Stimulated activated CD8-positive, alpha-beta memory T cell treated with anti-CD3 and anti-CD28 coated beads, Interleukin-4, amount 100 ng/mL, for 24 hours (primary cell): ENCODE results near the gene ST6GALNAC3.

Experiments
- DNase-seq: peaks from one replicate; pipeline ENCODE4 v3.0.0-alpha.2; 2020; ENCODE audit warnings: low read depth

The ST6GALNAC3 gene

GRCh38 chr1:76503736-76504135 is 429.2 kb downstream of the ST6GALNAC3 start:
- no peak for DNase-seq

- DNase-seq: no peak
Observed at GRCh38 chr1:76507376-76507775, 432.8 kb downstream of the ST6GALNAC3 start.

- no peak for DNase-seq
Observed at GRCh38 chr1:76508871-76509270, 434.3 kb downstream of the ST6GALNAC3 start.

GRCh38 chr1:76510672-76511557 is 436.4 kb downstream of the ST6GALNAC3 start:
- DNase-seq: no peak

- no peak for DNase-seq
Observed at GRCh38 chr1:76511558-76512179, 437.1 kb downstream of the ST6GALNAC3 start.

GRCh38 chr1:76530953-76531352 is 456.4 kb downstream of the ST6GALNAC3 start:
- no peak for DNase-seq

- DNase-seq: no peak
Observed at GRCh38 chr1:76541618-76542017, 467.1 kb downstream of the ST6GALNAC3 start.

GRCh38 chr1:76542359-76542758 is 467.8 kb downstream of the ST6GALNAC3 start:
- DNase-seq: no peak

- no peak for DNase-seq
Observed at GRCh38 chr1:76543495-76543894, 468.9 kb downstream of the ST6GALNAC3 start.

GRCh38 chr1:76546354-76546933 is 471.9 kb downstream of the ST6GALNAC3 start:
- DNase-seq: no peak

- no peak for DNase-seq
Observed at GRCh38 chr1:76547916-76548315, 473.4 kb downstream of the ST6GALNAC3 start.

- no peak for DNase-seq
Observed at GRCh38 chr1:76548513-76549100, 474.1 kb downstream of the ST6GALNAC3 start.

GRCh38 chr1:76554283-76554682 is 479.7 kb downstream of the ST6GALNAC3 start:
- DNase-seq: no peak

GRCh38 chr1:76562292-76562691 is 487.7 kb downstream of the ST6GALNAC3 start:
- DNase-seq: no peak

GRCh38 chr1:76568573-76569238 is 494.2 kb downstream of the ST6GALNAC3 start:
- DNase-seq: no peak

GRCh38 chr1:76571248-76571647 is 496.7 kb downstream of the ST6GALNAC3 start:
- no peak for DNase-seq

- no peak for DNase-seq
Observed at GRCh38 chr1:76572229-76572628, 497.7 kb downstream of the ST6GALNAC3 start.

GRCh38 chr1:76576876-76577524 is 502.5 kb downstream of the ST6GALNAC3 start:
- no peak for DNase-seq

GRCh38 chr1:76577525-76578185 is 503.1 kb downstream of the ST6GALNAC3 start:
- no peak for DNase-seq

GRCh38 chr1:76580206-76580605 is 505.7 kb downstream of the ST6GALNAC3 start:
- DNase-seq: no peak

- DNase-seq: no peak
Observed at GRCh38 chr1:76581712-76582111, 507.2 kb downstream of the ST6GALNAC3 start.
